GM10847 (cell line): ENCODE data around the gene FTSJ1.

Experiments
- POLR2A ChIP-seq: IDR thresholded peaks from 2 replicates; pipeline ENCODE4 v1.6.1; 2011; ENCODE audit not compliant: insufficient read length; ENCODE audit errors: extremely low read depth

Gene FTSJ1

GRCh38 chrX:48513670-48514069, 37.7 kb downstream of the FTSJ1 start:
- no peak for TF ChIP-seq POLR2A

DNA sequence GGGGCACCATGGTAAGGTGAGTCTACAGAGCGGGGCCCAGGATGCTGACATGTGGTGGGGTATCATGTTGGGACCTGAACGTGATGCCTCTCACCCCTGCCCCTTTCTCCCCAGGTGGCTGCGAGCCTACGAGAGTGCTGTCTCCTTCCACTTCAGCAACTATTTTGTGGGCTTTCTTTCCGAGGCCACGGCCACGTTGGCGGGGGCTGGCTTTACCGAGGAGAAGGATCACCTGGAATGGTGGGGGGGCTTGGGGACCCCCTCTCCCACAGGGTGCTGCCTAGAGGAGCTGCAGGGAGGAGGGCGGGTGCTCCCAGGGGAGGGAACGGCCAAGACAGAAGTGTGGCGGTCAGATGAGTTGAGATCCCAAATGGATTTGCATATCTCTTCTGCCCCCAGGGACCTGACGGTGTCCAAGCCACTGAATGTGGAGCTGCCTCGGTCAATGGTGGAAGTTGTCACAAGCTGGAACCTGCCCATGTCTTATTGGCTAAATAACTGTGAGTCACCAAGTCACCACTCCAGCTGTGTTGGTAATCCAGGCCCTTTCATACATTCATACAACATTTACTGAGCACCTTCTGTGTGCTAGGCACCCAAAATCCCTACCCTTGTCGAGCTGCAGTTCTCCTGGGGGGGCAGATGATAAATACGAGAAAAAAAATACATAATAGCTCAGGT, 38.3 kb downstream of the FTSJ1 start:
- TF ChIP-seq POLR2A, result no peak

DNA sequence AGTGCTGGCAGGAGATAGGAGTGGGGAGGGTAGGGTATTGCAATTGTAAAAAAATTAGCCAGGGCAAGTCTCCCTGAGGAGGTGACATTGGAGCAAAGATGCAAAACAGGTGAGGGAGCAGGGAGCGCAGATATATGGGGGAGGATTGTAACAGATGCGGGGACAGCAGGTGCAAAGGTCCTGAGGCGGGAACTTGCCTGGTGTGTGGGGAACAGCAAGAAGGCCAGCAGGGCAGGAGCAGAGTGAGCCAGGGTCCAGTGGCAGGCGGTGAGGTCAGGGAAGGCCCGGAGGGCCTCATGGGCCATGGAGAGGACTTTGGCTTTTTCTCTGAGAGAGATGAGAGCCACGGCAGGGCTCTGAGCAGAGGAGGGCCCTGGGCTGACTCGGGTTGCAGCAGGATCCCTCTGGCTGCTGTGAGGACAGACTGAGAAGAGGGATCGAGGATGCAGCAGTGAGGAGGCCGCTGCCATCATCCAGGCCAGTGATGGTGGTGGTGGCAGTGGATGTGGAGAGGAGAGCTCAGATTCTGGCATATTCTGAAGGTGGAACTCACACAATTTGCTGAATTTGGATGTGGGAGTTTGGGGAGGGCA, 39.0 kb downstream of the FTSJ1 start:
- TF ChIP-seq POLR2A, result no peak

DNA sequence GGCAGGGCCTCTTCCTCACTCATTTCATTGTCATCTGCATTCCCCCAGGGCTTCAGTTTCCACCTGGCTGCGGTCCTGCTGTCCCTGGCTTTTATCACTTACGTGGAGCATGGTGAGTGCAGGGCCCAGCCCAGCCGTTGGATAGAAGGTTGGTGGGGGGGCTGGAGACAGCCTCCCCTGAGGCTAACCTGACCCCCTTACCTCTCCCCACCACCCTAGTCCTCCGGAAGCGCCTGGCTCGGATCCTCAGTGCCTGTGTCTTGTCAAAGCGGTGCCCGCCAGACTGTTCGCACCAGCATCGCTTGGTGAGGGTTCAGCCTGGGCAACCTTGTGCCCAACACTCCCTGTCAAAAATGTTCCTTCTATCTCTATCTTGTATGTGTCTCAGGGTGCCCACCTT, 39.8 kb downstream of the FTSJ1 start:
- no peak for TF ChIP-seq POLR2A

GRCh38 chrX:48516285-48516684, 40.3 kb downstream of the FTSJ1 start:
- TF ChIP-seq POLR2A, result no peak

- no peak for TF ChIP-seq POLR2A
These were observed 41.0 kb downstream of the FTSJ1 start for GRCh38 chrX:48516987-48517386.

DNA sequence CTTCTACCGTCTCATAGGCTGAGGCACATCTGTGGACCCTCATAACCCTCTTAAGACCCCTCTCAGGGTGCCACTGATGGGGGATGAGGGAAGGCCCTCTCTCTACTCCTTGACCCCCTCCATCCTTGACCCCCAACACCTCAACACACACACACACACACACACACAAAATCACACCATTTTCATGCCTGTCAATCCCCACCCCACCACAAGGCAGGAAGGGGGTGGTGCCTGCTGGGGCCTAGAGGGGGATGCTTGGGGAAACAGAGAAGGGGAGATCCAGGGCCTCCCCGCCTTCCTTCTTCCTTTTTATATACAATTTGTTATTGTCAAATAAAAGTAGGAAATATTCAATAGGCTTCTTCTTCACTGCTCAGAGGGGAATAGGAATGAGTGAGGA, 44.5 kb downstream of the FTSJ1 start:
- TF ChIP-seq POLR2A, result no peak

GRCh38 chrX:48520976-48521352, 45.0 kb downstream of the FTSJ1 start:
- no peak for TF ChIP-seq POLR2A

GRCh38 chrX:48521353-48522243, 45.6 kb downstream of the FTSJ1 start, which contains the start of gene EBP:
EBP (plus strand) TSS chrX:48521808; CDS start chrX:48523772, 1,964 bp downstream.
- TF ChIP-seq POLR2A, result peak; percentile 70

DNA sequence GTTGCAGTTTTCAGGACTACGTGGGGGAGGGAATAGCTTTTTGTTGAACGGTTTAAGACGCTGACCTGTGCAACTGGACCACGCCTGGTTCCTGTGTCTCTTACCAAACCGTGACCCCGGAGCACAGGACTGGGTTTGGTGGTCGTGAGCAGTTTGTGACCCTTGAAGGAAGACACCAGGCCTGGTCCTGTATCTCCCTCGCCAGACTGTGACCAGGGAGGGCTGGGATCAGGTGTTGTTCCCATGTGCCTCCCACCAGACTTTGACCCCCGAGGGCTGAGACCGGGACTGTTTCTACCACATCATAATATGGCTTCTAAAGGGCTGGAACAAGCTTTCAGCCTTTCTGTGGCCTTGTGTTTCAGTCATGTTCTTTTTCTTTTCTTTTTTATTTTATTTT, 46.3 kb downstream of the FTSJ1 start:
- no peak for TF ChIP-seq POLR2A

DNA sequence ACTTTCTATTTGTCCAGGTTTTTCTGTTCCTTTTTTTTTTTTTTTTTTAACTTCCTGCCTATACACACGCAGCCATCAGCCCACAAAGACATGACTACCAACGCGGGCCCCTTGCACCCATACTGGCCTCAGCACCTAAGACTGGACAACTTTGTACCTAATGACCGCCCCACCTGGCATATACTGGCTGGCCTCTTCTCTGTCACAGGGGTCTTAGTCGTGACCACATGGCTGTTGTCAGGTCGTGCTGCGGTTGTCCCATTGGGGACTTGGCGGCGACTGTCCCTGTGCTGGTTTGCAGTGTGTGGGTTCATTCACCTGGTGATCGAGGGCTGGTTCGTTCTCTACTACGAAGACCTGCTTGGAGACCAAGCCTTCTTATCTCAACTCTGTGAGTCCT, 47.7 kb downstream of the FTSJ1 start:
- TF ChIP-seq POLR2A, result no peak

DNA sequence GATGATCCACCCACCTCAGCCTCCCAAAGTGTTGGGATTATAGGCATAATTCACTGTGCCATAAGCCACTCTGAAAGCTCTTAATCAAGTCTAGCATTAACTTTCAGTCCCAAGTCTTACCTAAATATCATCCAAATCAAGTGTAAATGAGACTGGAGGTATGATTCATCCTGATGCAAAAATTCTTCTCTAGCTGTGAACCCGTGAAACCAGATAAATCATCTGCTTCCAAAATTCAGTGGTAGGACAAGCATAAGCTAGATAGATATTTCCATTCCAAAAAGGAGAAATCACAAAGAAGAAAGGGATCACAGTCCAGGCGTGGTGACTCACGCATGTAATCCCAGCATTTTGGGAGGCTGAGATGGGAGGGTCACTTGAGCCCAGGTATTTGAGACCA, 54.7 kb downstream of the FTSJ1 start:
- no peak for TF ChIP-seq POLR2A

DNA sequence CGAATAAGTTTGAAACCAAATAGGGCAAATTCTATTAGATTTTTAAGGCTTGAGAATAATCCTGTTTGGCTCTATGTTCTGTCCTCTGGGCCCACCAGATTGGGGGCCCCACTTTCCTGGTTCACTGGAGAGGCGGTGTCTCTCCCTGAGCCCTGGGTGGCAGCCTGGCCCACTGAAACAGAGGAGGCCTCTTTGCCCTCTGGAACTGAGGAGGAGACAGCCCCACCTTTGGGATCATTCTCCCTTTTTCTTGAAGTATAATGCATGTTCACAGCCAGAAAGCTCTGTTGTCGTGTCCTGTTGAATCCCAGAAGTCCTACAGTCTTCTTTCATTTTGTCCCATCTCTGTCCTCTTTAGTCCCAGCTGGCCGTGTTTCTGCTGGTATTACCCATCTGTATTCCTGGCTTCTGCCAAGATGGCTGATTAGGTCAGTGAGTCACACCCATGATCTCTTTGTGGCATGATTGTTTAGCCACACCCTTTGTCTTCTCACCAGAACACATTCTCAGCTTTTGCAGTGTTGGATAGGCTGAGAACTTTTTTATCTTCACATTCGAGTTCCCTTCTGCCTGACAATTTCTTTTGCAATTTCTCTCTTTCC, 55.5 kb downstream of the FTSJ1 start:
- TF ChIP-seq POLR2A, result no peak

DNA sequence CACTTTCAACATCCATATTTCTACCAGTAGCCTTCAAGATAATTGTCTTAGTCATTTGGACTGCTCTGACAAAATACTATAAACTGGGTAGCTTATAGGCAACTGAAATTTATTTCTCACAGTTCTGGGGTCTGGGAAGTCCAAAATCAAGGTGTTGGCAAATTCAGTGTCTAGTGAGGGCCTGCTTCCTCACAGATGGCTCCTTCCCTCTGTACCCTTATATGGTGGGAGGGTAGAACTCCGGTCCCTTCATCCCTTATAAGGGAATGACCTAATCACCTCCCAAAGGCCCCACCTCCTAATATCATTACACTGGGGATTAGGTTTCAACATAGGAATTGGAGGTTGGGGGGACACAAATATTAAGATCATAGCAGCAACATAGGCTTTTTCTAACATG, 56.2 kb downstream of the FTSJ1 start:
- no peak for TF ChIP-seq POLR2A

DNA sequence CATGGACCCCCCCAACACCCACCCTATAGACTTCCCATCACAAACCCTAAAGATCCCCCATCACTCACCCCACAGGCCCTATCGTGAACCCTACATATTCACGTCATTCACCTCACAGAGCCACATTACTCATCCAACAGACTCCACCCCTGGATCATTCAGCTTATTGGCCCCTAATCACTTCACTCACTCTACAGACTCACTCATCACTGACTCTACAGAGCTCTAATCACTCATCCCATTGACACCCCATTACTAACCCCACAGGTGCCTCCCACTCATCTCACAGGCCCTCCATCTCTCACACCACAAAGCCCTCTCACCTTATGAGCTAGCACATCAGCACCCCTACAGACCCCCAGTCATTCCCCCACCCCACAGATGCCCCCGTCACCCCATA, 57.2 kb downstream of the FTSJ1 start:
- no peak for TF ChIP-seq POLR2A
